Right lobe of liver (tissue), 6 donors: ENCODE results near the gene ZNF267. TPM values are rescaled to one million over a fixed set of nuclear protein-coding genes. Genes with fewer than 3 reads are reported as not detected.
"Not testable (repeated sequence)": the region's sequence is repeated elsewhere in the genome, so short reads cannot be mapped to it uniquely, and the experiment has no call there.

Experiments
- ATAC-seq, 4 donors: fragments of 200-7000 bp; cut with Tn5 transposase; one replicate each; pipeline ENCODE4 v1.9.1; 2020; ENCODE audit warnings: mild to moderate bottlenecking in 4 of 4, moderate library complexity in 4 of 4
- DNase-seq, 3 donors: peaks; one replicate each; pipeline ENCODE4 v3.0.0-alpha.2; 2020
- H3K27ac ChIP-seq, 3 donors: fragments of 200-600 bp; one replicate each; pipeline ENCODE4 v1.8.0; 2022
- H3K27me3 ChIP-seq, 2 donors: fragments of 200-600 bp; one replicate each; pipeline ENCODE4 v1.8.0; 2022
- H3K36me3 ChIP-seq, 4 donors: fragments of 200-600 bp; sonication (generic) in 1 of 4; one replicate each; pipeline versions ENCODE4 v1.5.1 to v1.8.0; 2017 to 2022; ENCODE audit warnings: control low read depth in 1 of 4
- H3K4me1 ChIP-seq, 4 donors: fragments of 200-600 bp; sonication (generic) in 1 of 4; one replicate each; pipeline versions ENCODE4 v1.5.1 to v1.8.0; 2017 to 2022; ENCODE audit warnings: control low read depth in 1 of 4
- H3K4me3 ChIP-seq, 3 donors: fragments of 200-600 bp; one replicate each; pipeline ENCODE4 v1.8.0; 2022
- H3K9me3 ChIP-seq, 4 donors: fragments of 200-600 bp; sonication (generic) in 1 of 4; one replicate each; pipeline versions ENCODE4 v1.5.1 to v1.8.0; 2017 to 2022; ENCODE audit warnings: control low read depth in 1 of 4
- POLR2A ChIP-seq: fragments of 450-650 bp; IDR thresholded peaks from one replicate; pipeline ENCODE4 v1.6.1; 2017; ENCODE audit warnings: antibody characterized with exemption, mild to moderate bottlenecking
- WGBS: methylation state at CpG from one replicate; pipeline ENCODE4 v1.1.6; 2018; ENCODE audit warnings: low coverage, low lambda C conversion rate; ENCODE audit not compliant: insufficient coverage; ENCODE audit errors: missing lambda C conversion rate; 5-methylcytosine and 5-hydroxymethylcytosine counted together
- intact Hi-C, 2 donors: fragments of 100-400 bp; cut with DNase I; formaldehyde crosslinking; loops; one replicate each; pipeline versions ENCODE4 v1.11.2 to v1.14.1; 2022
- total RNA-seq, 6 experiments: library from RNA; depleted of rRNA in 2 of 6; stranded (reverse); fragments of >200 nt in 2 of 6; fragmentation: NEBNext Ultra II Directional in 3 of 6; extraction: Animal tissue kit (Norgen Biotek cat#: 25700) in 3 of 6; gene quantifications; one replicate each; pipeline versions ENCODE4 v1.1.0 to v1.2.4, GENCODE V29; 2016 to 2023
- TF ChIP-seq, protein P1 (sequence below), 4 donors: fragments of 200-600 bp in 3 of 4; fragments of 450-650 bp in 1 of 4; IDR thresholded peaks; one replicate each; pipeline versions ENCODE4 v1.5.1 to v1.8.0; 2016 to 2022; ENCODE audit warnings: antibody characterized with exemption in 4 of 4, mild to moderate bottlenecking in 2 of 4
- donor health status: DM: no; HTN: yes; CAD: no.
- donor health status: DM: no; HTN: no; CAD: no.
- donor health status: DM: no; HTN: no; CAD: no.
- donor health status: DM: no; HTN: yes; CAD: no.
- donor health status: DM: no; HTN: yes; CAD: no.

ZNF267 gene
- total RNA-seq, 6 experiments from 2014 or later, result 2.7 to 5.6 (median 3.7) TPM

DNA sequence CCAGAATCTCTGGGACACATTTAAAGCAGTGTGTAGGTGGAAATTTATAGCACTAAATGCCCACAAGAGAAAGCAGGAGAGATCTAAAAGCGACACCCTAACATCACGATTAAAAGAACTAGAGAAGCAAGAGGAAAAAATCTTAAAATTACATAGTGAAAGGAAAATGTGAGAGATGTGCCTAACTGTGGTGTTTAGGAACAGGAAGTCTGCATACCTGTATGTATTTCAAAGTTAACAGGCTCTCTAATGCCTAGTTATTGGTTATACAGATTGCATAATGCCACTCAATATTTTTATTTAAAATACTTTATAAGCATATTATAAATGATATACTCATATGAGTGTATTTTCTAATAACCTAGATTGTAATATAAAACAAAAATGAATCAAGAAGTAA is 25.9 kb downstream of the ZNF267 start:
- no peak for ATAC-seq
- H3K27ac ChIP-seq, result no peak overlapping the region
- H3K4me1 ChIP-seq, result no peaks in the 10 kb centered on the region
- no peak for TF ChIP-seq POLR2A
- TF ChIP-seq, protein P1, sequence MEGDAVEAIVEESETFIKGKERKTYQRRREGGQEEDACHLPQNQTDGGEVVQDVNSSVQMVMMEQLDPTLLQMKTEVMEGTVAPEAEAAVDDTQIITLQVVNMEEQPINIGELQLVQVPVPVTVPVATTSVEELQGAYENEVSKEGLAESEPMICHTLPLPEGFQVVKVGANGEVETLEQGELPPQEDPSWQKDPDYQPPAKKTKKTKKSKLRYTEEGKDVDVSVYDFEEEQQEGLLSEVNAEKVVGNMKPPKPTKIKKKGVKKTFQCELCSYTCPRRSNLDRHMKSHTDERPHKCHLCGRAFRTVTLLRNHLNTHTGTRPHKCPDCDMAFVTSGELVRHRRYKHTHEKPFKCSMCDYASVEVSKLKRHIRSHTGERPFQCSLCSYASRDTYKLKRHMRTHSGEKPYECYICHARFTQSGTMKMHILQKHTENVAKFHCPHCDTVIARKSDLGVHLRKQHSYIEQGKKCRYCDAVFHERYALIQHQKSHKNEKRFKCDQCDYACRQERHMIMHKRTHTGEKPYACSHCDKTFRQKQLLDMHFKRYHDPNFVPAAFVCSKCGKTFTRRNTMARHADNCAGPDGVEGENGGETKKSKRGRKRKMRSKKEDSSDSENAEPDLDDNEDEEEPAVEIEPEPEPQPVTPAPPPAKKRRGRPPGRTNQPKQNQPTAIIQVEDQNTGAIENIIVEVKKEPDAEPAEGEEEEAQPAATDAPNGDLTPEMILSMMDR (IDR thresholded peaks at IDR 0.05), result no peak
- no peak for DNase-seq
- 92% methylated on average over 2 of the region's 2 CpGs for WGBS
- peaks cover 0 to 20% (median 3%) of the 10 kb centered on the region in 4 donors for H3K36me3 ChIP-seq
- H3K27me3 ChIP-seq, result no peaks in the 10 kb centered on the region
- no peak overlapping the region for H3K4me3 ChIP-seq
- peaks cover 0 to 7% (median 5%) of the 10 kb centered on the region in 4 donors for H3K9me3 ChIP-seq
- intact Hi-C loops, result no loop called here

DNA sequence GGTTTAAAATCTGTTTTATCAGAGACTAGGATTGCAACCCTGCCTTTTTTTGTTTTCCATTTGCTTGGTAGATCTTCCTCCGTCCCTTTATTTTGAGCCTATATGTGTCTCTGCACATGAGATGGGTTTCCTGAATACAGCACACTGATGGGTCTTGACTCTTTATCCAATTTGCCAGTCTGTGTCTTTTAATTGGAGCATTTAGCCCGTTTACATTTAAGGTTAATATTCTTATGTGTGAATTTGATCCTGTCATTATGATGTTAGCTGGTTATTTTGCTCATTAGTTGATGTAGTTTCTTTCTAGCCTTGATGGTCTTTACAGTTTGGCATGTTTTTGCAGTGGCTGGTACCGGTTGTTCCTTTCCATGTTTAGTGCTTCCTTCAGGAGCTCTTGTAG is 31.0 kb downstream of the ZNF267 start:
- peaks cover 0 to 25% (median 6%) of the 10 kb centered on the region in 4 donors for H3K9me3 ChIP-seq
- H3K4me1 ChIP-seq, intact Hi-C loops, DNase-seq, ATAC-seq, H3K4me3 ChIP-seq, H3K36me3 ChIP-seq, H3K27ac ChIP-seq, H3K27me3 ChIP-seq: not testable (repeated sequence)
- WGBS, result no CpG with 5 or more reads among the region's 3 CpGs

DNA sequence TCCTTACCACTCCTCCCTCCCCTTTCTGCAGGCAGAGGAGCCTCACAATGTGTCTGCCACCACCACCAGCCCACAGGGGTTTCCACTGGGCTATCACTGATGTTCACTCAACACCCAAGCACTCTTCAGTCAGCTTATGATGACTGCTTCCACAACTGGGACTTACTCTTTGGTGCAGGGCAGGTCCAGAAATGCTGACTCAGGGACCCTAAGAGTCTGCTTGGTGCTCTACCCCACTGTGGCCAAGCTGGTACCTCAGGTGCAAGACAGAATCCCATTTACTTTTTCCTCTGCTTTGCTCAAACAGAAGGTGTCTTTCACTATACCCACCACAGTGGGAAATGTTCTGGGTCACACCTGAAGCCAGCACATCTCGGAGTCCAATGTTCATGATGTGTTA is 40.1 kb downstream of the ZNF267 start:
- TF ChIP-seq, protein P1 (IDR thresholded peaks at IDR 0.05), result no peak
- no peak for TF ChIP-seq POLR2A
- Histone ChIP-seq H3K9me3 (peaks cover 0 to 63% (median 39%) of the 10 kb centered on the region in 4 donors), H3K4me1 (no peaks in the 10 kb centered on the region), H3K36me3 (peaks cover 0 to 36% (median 10%) of the 10 kb centered on the region in 4 donors), H3K27ac (no peak overlapping the region), H3K27me3 (no peaks in the 10 kb centered on the region), H3K4me3 (no peak overlapping the region)
- ATAC-seq (no peak), DNase-seq (no peak)
- intact Hi-C loops, result no loop called here
- no CpG with 5 or more reads among the region's 1 CpG for WGBS

DNA sequence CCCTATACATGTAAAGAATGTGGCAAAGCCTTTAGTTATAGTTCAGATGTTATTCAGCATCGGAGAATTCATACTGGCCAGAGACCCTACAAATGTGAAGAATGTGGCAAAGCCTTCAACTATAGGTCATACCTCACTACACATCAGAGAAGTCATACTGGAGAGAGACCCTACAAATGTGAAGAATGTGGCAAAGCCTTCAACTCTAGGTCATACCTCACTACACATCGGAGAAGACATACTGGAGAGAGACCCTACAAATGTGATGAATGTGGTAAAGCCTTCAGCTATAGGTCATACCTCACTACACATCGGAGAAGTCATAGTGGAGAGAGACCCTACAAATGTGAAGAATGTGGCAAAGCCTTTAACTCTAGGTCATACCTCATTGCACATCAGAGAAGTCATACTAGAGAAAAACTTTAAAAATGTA is 42.5 kb downstream of the ZNF267 start:
- no peak for DNase-seq
- intact Hi-C loops, result no loop called here
- no peak overlapping the region for H3K27ac ChIP-seq
- no peaks in the 10 kb centered on the region for H3K4me1 ChIP-seq
- WGBS, result 91% methylated on average over 3 of the region's 3 CpGs
- ATAC-seq, result no peak
- no peak for TF ChIP-seq POLR2A
- TF ChIP-seq, protein P1 (IDR thresholded peaks at IDR 0.05), result no peak
- H3K27me3 ChIP-seq, result no peaks in the 10 kb centered on the region
- peaks cover 0 to 70% (median 37%) of the 10 kb centered on the region in 4 donors for H3K9me3 ChIP-seq
- H3K36me3 ChIP-seq, result peaks cover 0 to 36% (median 10%) of the 10 kb centered on the region in 4 donors
- no peak overlapping the region for H3K4me3 ChIP-seq

DNA sequence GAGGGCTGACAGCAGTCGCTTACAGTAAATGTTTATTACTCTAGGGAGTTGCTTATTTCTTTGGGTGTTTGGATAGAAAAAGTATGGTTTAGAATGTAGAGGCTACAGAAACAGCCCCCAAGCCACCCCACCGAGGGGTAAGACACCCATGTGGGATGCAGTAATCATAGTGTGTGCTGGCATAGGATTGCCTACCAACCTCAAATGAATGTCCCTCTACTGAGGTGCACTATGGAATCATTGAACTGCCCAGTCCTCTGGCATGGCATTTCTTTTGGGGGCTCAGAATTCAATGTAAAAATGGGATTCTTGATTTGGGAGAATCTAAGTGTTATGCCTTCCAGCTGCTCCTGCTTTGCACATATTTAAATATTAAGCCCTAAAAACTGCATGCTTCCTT is 46.8 kb downstream of the ZNF267 start:
- TF ChIP-seq, protein P1 (IDR thresholded peaks at IDR 0.05), result no peak
- TF ChIP-seq POLR2A, result no peak
- peaks cover 0 to 17% (median 4%) of the 10 kb centered on the region in 4 donors for H3K36me3 ChIP-seq
- no peak overlapping the region for H3K4me3 ChIP-seq
- H3K9me3 ChIP-seq, result peaks cover 0 to 44% (median 27%) of the 10 kb centered on the region in 4 donors
- H3K4me1 ChIP-seq, result no peaks in the 10 kb centered on the region
- DNase-seq (no peak), ATAC-seq (no peak)
- intact Hi-C loops, result no loop called here
- H3K27me3 ChIP-seq, result no peaks in the 10 kb centered on the region
- no peak overlapping the region for H3K27ac ChIP-seq
- 96% methylated on average over 2 of the region's 2 CpGs for WGBS

DNA sequence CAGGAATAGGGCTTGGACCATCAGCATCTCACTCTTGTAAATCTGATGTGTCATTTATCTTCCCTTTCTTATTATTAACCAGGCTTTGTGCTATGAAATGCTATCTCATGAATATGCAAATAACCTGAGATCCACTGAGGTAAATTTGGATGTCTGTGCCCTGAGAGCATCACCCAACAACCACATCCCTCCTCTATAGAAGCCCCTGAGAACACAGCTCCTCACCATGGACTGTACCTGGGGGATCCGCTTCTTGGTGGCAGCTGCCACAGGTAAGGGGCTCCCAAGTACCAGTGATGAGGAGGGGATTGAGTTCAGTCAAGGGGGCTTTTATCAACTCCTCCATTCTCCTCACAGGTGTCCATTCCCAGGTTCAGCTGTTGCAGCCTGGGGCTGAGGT is 78.2 kb downstream of the ZNF267 start:
- intact Hi-C loops, H3K27me3 ChIP-seq, H3K27ac ChIP-seq, DNase-seq, H3K9me3 ChIP-seq, H3K4me3 ChIP-seq, H3K4me1 ChIP-seq, H3K36me3 ChIP-seq, ATAC-seq: not testable (repeated sequence)
- no CpG with 5 or more reads among the region's 1 CpG for WGBS

DNA sequence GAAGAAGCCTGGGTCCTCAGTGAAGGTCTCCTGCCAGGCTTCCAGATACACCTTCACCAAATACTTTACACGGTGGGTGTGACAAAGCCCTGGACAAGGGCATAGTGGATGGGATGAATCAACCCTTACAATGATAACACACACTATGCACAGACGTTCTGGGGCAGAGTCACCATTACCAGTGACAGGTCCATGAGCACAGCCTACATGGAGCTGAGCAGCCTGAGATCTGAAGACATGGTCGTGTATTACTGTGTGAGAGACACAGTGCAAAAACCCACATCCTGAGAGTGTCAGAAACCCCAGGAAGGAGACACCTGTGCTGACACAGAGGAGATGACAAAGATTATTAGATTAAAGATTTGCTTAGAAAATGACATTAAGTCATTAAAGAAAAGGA is 78.6 kb downstream of the ZNF267 start:
- H3K4me3 ChIP-seq, intact Hi-C loops, ATAC-seq, H3K4me1 ChIP-seq, DNase-seq, H3K27me3 ChIP-seq, H3K9me3 ChIP-seq, H3K36me3 ChIP-seq, H3K27ac ChIP-seq: not testable (repeated sequence)
- WGBS, result 14% methylated on average over 1 of the region's 3 CpGs

DNA sequence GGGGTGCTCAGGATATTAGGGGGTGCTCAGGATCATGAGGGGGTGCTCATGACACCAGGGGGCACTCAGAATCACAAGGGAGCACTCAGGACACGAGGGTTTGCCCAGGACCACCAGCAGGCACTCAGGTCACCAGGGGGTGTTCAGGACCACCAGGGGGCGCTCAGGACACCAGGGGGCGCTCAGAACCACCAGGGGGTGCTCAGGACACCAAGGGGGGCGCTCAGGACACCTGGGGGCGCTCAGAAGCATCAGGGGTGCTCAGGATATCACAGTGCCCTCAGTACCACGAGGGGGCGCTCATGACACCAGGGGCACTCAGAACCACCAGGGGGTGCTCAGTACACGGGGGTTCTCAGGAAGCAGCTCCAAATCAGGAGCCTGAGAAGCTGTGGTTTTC is 82.6 kb downstream of the ZNF267 start:
- H3K4me3 ChIP-seq, H3K36me3 ChIP-seq, H3K27ac ChIP-seq, H3K27me3 ChIP-seq, ATAC-seq, intact Hi-C loops, DNase-seq, H3K9me3 ChIP-seq, H3K4me1 ChIP-seq: not testable (repeated sequence)
- WGBS, result no CpG with 5 or more reads among the region's 8 CpGs
